KMS-11 (cell line): ENCODE data around the gene CRYGB.
"Not testable (repeated sequence)": the region's sequence is repeated elsewhere in the genome, so short reads cannot be mapped to it uniquely, and the experiment has no call there.

Experiments
- H2AFZ ChIP-seq: fragments of 200-600 bp; sonication (generic); 2 replicates; pipeline ENCODE4 v1.6.1; 2016; ENCODE audit warnings: antibody characterized with exemption, mixed run types, low read depth
- H3K27ac ChIP-seq: fragments of 200-600 bp; sonication (generic); 2 replicates; pipeline ENCODE4 v1.6.1; 2016; ENCODE audit warnings: mild to moderate bottlenecking, mixed run types
- H3K27me3 ChIP-seq: fragments of 200-600 bp; sonication (generic); 2 replicates; pipeline ENCODE4 v1.6.1; 2017; ENCODE audit warnings: mild to moderate bottlenecking, low read depth, mixed run types, moderate library complexity; ENCODE audit not compliant: insufficient read depth
- H3K36me3 ChIP-seq: fragments of 200-600 bp; sonication (generic); 2 replicates; pipeline ENCODE4 v1.6.1; 2017; ENCODE audit warnings: mild to moderate bottlenecking, mixed run types; ENCODE audit not compliant: insufficient read depth
- H3K4me1 ChIP-seq: fragments of 200-600 bp; sonication (generic); 2 replicates; pipeline ENCODE4 v1.6.1; 2016; ENCODE audit warnings: mild to moderate bottlenecking, low read depth, mixed run types; ENCODE audit not compliant: poor library complexity, severe bottlenecking
- H3K4me2 ChIP-seq: fragments of 200-600 bp; sonication (generic); 2 replicates; pipeline ENCODE4 v1.7.0; 2016; ENCODE audit warnings: mild to moderate bottlenecking, mixed run types
- H3K4me3 ChIP-seq: fragments of 200-600 bp; sonication (generic); IDR thresholded peaks from 2 replicates; pipeline ENCODE4 v1.6.1; 2017; ENCODE audit warnings: low read depth, low read length, mixed read lengths; ENCODE audit not compliant: insufficient read depth
- H3K79me2 ChIP-seq: fragments of 200-600 bp; sonication (generic); 2 replicates; pipeline ENCODE4 v1.6.1; 2016; ENCODE audit warnings: low read depth, mixed run types; ENCODE audit not compliant: insufficient read depth
- H3K9ac ChIP-seq: fragments of 200-600 bp; sonication (generic); 2 replicates; pipeline ENCODE4 v1.6.1; 2016; ENCODE audit warnings: mild to moderate bottlenecking, mixed run types
- H4K20me1 ChIP-seq: fragments of 200-600 bp; sonication (generic); 2 replicates; pipeline ENCODE4 v1.6.1; 2016; ENCODE audit warnings: mild to moderate bottlenecking, mixed run types; ENCODE audit not compliant: insufficient read depth
- TF ChIP-seq, protein P1 (sequence below): fragments of 200-600 bp; sonication (generic); conservative IDR thresholded peaks from 2 replicates; pipeline ENCODE4 v1.6.1; 2017; ENCODE audit warnings: low read depth, mild to moderate bottlenecking, antibody characterized with exemption, low read length, moderate library complexity, mixed read lengths

CRYGB gene

DNA sequence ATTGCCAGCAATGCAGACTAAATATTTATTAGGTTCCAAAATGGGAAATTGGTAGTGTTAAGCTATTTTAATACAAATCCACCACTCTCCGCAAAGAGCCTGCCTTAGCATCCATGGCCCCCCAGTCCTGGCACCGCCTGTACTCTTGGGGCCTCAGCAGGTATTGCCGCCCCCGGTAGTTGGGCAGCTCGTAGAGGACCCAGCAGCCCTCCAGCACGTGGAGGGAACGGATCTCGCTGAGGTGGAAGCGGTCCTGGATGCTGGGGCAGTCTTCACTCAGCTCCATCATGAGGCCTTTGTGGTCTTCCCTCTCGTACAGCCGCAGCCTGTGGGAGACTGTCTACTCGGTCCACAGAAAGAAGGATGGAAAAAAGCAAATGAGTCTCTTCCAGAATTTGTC, 17.8 kb downstream of the CRYGB start:
- Histone ChIP-seq H3K79me2 (no peaks in the 10 kb centered on the region), H3K9ac (no peak overlapping the region), H4K20me1 (no peaks in the 10 kb centered on the region), H3K4me3 (no peak overlapping the region), H3K36me3 (no peaks in the 10 kb centered on the region), H3K4me2 (no peak overlapping the region), H3K27me3 (no peaks in the 10 kb centered on the region), H2AFZ (no peak overlapping the region), H3K27ac (no peak overlapping the region), H3K4me1 (no peaks in the 10 kb centered on the region)
- TF ChIP-seq, protein P1, sequence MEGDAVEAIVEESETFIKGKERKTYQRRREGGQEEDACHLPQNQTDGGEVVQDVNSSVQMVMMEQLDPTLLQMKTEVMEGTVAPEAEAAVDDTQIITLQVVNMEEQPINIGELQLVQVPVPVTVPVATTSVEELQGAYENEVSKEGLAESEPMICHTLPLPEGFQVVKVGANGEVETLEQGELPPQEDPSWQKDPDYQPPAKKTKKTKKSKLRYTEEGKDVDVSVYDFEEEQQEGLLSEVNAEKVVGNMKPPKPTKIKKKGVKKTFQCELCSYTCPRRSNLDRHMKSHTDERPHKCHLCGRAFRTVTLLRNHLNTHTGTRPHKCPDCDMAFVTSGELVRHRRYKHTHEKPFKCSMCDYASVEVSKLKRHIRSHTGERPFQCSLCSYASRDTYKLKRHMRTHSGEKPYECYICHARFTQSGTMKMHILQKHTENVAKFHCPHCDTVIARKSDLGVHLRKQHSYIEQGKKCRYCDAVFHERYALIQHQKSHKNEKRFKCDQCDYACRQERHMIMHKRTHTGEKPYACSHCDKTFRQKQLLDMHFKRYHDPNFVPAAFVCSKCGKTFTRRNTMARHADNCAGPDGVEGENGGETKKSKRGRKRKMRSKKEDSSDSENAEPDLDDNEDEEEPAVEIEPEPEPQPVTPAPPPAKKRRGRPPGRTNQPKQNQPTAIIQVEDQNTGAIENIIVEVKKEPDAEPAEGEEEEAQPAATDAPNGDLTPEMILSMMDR: no peak

DNA sequence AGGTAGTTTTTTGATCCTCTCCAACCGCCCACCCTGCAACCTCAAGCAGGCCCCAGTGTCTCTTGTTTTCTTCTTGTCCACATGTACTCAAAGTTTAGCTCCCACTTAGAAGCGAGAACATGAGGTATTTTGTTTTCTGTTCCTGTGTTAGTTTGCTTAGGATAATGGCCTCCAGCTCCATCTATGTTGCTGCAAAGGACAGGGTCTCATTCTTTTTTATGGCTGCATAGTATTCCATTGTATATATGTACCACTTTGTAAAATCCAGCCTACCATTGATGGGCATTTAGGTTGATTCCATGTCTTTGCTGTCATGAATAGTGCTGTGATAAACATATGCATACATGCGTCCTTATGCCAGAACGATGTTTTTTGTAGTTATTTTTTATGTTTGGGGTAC, 18.9 kb downstream of the CRYGB start:
- Histone ChIP-seq H3K79me2 (no peaks in the 10 kb centered on the region), H3K36me3 (no peaks in the 10 kb centered on the region), H3K9ac (no peak overlapping the region), H3K4me1 (no peaks in the 10 kb centered on the region), H3K27me3 (no peaks in the 10 kb centered on the region), H3K4me3 (no peak overlapping the region), H2AFZ (no peak overlapping the region), H4K20me1 (no peaks in the 10 kb centered on the region), H3K27ac (no peak overlapping the region), H3K4me2 (no peak overlapping the region)
- TF ChIP-seq, protein P1: no peak

DNA sequence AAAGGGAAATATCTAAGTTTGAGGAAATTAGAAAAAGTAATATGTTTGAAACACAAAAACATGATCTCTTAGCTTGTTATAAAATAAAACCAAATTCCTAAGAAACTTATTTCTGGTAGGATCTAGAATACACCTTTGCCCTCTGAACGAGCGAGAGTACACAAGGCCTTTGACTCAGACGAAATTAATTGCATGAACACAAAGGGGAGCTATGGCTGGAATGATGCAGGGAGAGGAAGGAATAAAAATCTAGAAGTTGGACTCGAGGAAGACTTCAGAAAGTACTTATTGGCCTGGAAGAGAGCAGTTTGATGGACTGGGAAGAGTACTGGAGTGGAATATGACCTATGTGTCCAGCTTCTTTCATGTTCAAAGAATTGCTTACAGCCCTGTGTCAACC, 20.7 kb downstream of the CRYGB start:
- no peak overlapping the region for H2AFZ ChIP-seq
- H3K27ac ChIP-seq: no peak overlapping the region
- no peaks in the 10 kb centered on the region for H4K20me1 ChIP-seq
- H3K27me3 ChIP-seq: no peaks in the 10 kb centered on the region
- no peaks in the 10 kb centered on the region for H3K79me2 ChIP-seq
- H3K36me3 ChIP-seq: no peaks in the 10 kb centered on the region
- TF ChIP-seq, protein P1: no peak
- no peaks in the 10 kb centered on the region for H3K4me1 ChIP-seq
- H3K4me3 ChIP-seq: no peak overlapping the region
- H3K4me2 ChIP-seq: no peak overlapping the region
- no peak overlapping the region for H3K9ac ChIP-seq

DNA sequence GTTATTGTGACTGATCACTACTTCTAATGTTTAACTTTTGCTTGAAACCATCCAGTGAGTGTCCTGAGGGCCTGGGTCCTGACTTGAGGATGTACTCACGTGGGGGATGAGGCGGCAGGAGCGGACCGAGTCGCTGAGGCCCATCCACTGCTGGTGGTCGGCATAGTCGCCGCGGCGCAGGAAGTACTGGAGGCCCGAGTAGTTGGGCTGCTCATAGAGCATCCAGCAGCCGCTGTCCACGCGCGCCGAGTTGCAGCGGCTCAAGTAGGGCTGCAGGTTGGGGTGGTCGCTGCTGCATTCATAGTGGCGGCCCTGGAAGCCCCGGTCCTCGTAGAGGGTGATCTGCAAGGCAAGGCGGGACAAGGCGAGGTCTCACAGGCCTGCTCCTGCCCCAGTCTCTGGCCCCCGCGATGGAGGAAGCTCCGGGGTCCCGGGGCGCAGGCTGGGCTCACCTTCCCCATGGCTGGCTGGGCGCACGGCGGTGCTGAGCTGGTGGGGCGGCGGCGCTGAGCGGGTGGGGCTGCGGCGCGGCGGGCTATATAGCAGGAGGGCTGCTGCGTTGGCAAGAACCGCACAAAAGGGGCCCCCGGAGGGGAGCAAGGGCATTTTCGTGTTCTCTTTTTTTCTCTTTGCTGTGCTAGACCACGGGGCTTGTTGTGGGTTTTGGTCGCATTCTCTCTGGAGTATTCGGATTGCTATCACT, 21.8 kb downstream of the CRYGB start, which contains the start of gene CRYGD:
CRYGD (minus strand) TSS at position 512 of the 703 bp plus-strand sequence; CDS start at position 461, 51 bp downstream.
- H3K79me2 ChIP-seq, H3K27ac ChIP-seq, H3K9ac ChIP-seq, H4K20me1 ChIP-seq, H3K4me1 ChIP-seq, H3K4me2 ChIP-seq, H2AFZ ChIP-seq, H3K27me3 ChIP-seq, H3K36me3 ChIP-seq, H3K4me3 ChIP-seq: not testable (repeated sequence)

DNA sequence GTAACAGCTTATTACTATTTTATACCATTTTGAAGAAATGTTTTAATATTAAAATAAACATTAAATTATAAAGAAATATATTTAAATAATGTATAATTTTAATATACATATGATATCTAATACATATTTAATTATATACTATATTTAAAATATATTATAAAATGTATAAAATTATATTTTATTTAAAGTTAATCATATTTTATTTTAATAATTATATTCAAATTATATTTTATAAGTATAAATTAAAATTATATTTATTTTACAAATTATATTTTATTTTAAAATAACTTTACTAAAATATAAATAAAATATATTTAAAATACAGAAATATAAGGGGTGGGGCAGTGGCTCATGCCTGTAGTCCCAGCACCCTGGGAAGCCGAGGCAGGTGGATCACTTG, 23.7 kb downstream of the CRYGB start:
- Histone ChIP-seq H3K79me2 (no peaks in the 10 kb centered on the region), H2AFZ (no peak overlapping the region), H3K36me3 (no peaks in the 10 kb centered on the region), H3K4me2 (no peak overlapping the region), H3K27ac (no peak overlapping the region), H3K9ac (no peak overlapping the region), H3K4me1 (no peaks in the 10 kb centered on the region), H3K27me3 (no peaks in the 10 kb centered on the region), H4K20me1 (no peaks in the 10 kb centered on the region), H3K4me3 (no peak overlapping the region)
- TF ChIP-seq, protein P1: no peak
